ENCODE data around the gene GORAB. TPM values are rescaled to one million over a fixed set of nuclear protein-coding genes. Genes with fewer than 3 reads are reported as not detected.

The GORAB gene
- total RNA-seq, 1 experiment from 2014 or later = 16.5 TPM

- no peak for DNase-seq (ENCODE audit: extremely low read depth, low read depth)
These were observed 55.3 kb downstream of the GORAB start for GRCh38 chr1:170587253-170587593.

- no peak for DNase-seq (ENCODE audit: extremely low read depth, low read depth)
These were observed 59.1 kb downstream of the GORAB start for GRCh38 chr1:170590921-170591705.

GRCh38 chr1:170592591-170593111 is 60.7 kb downstream of the GORAB start:
- no peak for DNase-seq (ENCODE audit: extremely low read depth, low read depth)

GRCh38 chr1:170593173-170594011 is 61.4 kb downstream of the GORAB start:
- no peak for DNase-seq (ENCODE audit: extremely low read depth, low read depth)

- DNase-seq (ENCODE audit: extremely low read depth, low read depth) = no peak
These were observed 62.2 kb downstream of the GORAB start for GRCh38 chr1:170594066-170594626.

GRCh38 chr1:170596701-170597100 is 64.7 kb downstream of the GORAB start:
- no peak for DNase-seq (ENCODE audit: extremely low read depth, low read depth)

GRCh38 chr1:170598618-170599017 is 66.7 kb downstream of the GORAB start:
- no peak for DNase-seq (ENCODE audit: extremely low read depth, low read depth)

GRCh38 chr1:170599033-170599432 is 67.1 kb downstream of the GORAB start:
- DNase-seq (ENCODE audit: extremely low read depth, low read depth) = no peak

GRCh38 chr1:170601866-170602265 is 69.9 kb downstream of the GORAB start:
- DNase-seq (ENCODE audit: extremely low read depth, low read depth) = no peak

Other genes starting within 250 kb of the GORAB start
- gene PRRX1, start 132.0 kb downstream of the GORAB start, total RNA-seq (2014; rRNA removed; shearing (Covaris generic)) = not detected in 2 replicates

Measured in NCI-H460 (cell line).